ENCODE results near the gene DUSP22. TPM values are rescaled to one million over a fixed set of nuclear protein-coding genes. Genes with fewer than 3 reads are reported as not detected.

The DUSP22 gene
- total and polyA plus RNA-seq, 4 donors, result 23.0 to 65.8 (median 49.3) TPM

DNA sequence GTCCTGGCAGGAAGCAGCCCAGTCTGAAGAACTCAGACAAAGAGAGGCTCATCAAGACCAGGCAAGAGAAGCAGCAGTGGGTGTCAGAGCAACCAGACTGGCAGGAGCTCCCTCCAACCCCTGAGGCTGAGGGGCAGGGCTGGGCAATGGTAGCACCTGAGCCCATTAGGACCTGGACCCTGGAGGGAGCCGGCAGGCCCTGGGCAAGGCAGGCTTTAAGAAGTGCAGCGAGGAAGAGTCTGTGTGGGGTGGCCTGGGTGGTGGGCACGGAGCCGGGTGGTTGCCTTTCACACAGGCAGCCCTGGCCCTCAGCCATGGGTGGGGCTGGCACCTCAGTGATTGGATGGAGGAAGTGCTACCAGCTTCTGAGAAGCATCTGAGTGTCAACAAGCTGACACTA, 66.1 kb downstream of the DUSP22 start:
- Histone ChIP-seq H3K9me3 (ENCODE audit: control insufficient read depth, low read length) (peaks cover 3% of the 10 kb centered on the region), H3K4me3 (ENCODE audit: low read length in 2 of 2) (no peak overlapping the region), H3K4me1 (ENCODE audit: control insufficient read depth in 1 of 2, insufficient read depth in 2 of 2, low read length in 2 of 2) (no peaks in the 10 kb centered on the region), H3K36me3 (ENCODE audit: control insufficient read depth in 1 of 2, insufficient read depth in 2 of 2, low read length in 1 of 2) (no peaks in the 10 kb centered on the region), H3K27me3 (ENCODE audit: control insufficient read depth in 1 of 2, insufficient read depth in 2 of 2, low read length in 1 of 2) (no peaks in the 10 kb centered on the region), H3K27ac (ENCODE audit: low read depth in 1 of 2, low read length in 2 of 2) (no peak overlapping the region)
- 84 to 91% methylated on average over 4 of the region's 4 CpGs for WGBS, 2 donors
- intact Hi-C loops (cut with DNase I), result no loop called here
- ATAC-seq (ENCODE audit: low FRiP score) (no peak), DNase-seq (no peak)

DNA sequence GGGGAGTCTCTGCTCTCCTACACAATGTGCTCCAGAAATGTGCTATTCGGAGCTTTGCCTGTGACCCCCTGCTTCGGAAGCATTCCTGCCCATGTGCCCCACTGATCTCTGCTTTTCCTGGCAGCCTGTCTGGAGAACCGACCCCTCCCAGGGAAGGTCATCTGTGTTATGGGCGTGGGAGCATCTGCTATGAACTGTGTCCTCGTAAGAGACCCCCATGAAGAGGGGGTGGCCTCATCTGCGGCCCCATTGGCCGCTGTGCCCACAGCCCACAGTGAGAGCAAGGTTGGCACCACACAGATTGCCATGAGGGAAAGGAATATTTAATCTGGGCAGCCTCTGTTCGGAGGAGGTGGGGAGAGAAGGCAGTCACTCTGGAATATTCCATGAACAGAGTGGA, 66.6 kb downstream of the DUSP22 start:
- no peak overlapping the region for H3K4me3 ChIP-seq (ENCODE audit: low read length in 2 of 2)
- no peak for ATAC-seq (ENCODE audit: low FRiP score)
- no peak for DNase-seq
- intact Hi-C loops (cut with DNase I), result no loop called here
- no peaks in the 10 kb centered on the region for H3K27me3 ChIP-seq (ENCODE audit: control insufficient read depth in 1 of 2, insufficient read depth in 2 of 2, low read length in 1 of 2)
- H3K36me3 ChIP-seq (ENCODE audit: control insufficient read depth in 1 of 2, insufficient read depth in 2 of 2, low read length in 1 of 2), result no peaks in the 10 kb centered on the region
- H3K9me3 ChIP-seq (ENCODE audit: control insufficient read depth, low read length), result peaks cover 5% of the 10 kb centered on the region
- no peaks in the 10 kb centered on the region for H3K4me1 ChIP-seq (ENCODE audit: control insufficient read depth in 1 of 2, insufficient read depth in 2 of 2, low read length in 2 of 2)
- WGBS, 2 donors, result 78% methylated on average over 8 of the region's 8 CpGs
- H3K27ac ChIP-seq (ENCODE audit: low read depth in 1 of 2, low read length in 2 of 2), result no peak overlapping the region

DNA sequence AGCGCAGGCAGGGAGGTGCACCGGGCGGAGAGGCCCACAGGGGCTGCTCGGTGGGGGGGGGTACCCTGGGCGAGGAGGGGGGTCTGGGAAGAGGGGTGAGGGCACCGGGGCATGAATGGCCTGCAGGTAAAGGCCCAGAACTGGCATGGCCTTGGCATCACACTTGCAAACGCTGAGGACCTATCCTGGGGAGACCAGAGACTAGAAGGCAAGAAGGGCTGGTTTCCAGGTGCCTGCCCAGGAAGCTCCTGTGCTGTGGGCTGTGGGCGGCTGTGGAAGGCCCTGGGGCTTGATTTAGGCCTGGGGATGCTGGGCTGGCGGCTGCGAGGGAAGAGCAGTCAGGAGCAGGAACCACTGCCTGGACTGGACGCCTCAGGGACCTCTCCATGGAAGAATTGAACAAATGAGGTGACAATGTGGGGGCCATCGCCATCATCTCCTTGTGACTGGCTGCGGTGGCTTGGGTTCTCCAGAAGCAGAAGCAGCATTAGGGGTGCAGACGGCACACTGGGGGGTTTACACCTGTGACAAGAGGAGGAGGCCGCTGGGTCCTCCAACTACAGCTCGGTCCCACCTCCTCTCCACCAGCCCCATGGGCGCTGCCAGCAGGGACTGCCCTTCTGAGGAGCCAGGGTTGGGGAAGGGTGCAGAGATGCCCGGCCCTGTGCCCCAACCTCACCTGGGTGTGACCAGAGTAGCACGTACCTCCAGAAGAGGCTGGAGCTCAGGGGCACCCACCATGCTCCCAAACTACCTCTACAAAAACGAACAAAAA, 67.2 kb downstream of the DUSP22 start:
- H3K27me3 ChIP-seq (ENCODE audit: control insufficient read depth in 1 of 2, insufficient read depth in 2 of 2, low read length in 1 of 2), result no peaks in the 10 kb centered on the region
- peaks cover 6% of the 10 kb centered on the region for H3K9me3 ChIP-seq (ENCODE audit: control insufficient read depth, low read length)
- ATAC-seq (ENCODE audit: low FRiP score), result no peak
- no peaks in the 10 kb centered on the region for H3K36me3 ChIP-seq (ENCODE audit: control insufficient read depth in 1 of 2, insufficient read depth in 2 of 2, low read length in 1 of 2)
- H3K4me1 ChIP-seq (ENCODE audit: control insufficient read depth in 1 of 2, insufficient read depth in 2 of 2, low read length in 2 of 2), result no peaks in the 10 kb centered on the region
- H3K4me3 ChIP-seq (ENCODE audit: low read length in 2 of 2), result no peak overlapping the region
- no peak for DNase-seq
- H3K27ac ChIP-seq (ENCODE audit: low read depth in 1 of 2, low read length in 2 of 2), result no peak overlapping the region
- 73 to 77% methylated on average over 20 of the region's 20 CpGs for WGBS, 2 donors
- intact Hi-C loops (cut with DNase I), result no loop called here

DNA sequence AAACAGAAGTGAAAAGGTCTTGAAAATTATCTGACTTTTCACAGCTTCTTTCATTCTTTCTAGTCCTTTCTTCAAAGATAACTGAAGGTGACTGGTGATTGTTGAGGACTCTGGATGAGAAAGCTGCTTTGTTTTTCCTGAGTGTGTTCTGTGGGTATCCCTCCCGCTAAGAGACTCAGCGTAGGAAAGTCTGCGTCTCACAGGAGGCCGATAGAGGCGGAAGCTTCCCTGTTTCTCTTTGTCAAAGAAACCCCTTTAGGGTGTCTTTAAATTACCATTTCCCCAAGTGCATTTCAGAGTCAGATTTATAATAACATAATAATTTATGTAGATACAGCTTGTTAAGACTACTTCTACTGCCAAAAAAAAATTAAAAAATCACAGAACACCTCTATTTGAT, 68.1 kb downstream of the DUSP22 start:
- Histone ChIP-seq H3K9me3 (ENCODE audit: control insufficient read depth, low read length) (peaks cover 6% of the 10 kb centered on the region), H3K4me1 (ENCODE audit: control insufficient read depth in 1 of 2, insufficient read depth in 2 of 2, low read length in 2 of 2) (no peaks in the 10 kb centered on the region), H3K36me3 (ENCODE audit: control insufficient read depth in 1 of 2, insufficient read depth in 2 of 2, low read length in 1 of 2) (no peaks in the 10 kb centered on the region), H3K27me3 (ENCODE audit: control insufficient read depth in 1 of 2, insufficient read depth in 2 of 2, low read length in 1 of 2) (no peaks in the 10 kb centered on the region), H3K27ac (ENCODE audit: low read depth in 1 of 2, low read length in 2 of 2) (no peak overlapping the region), H3K4me3 (ENCODE audit: low read length in 2 of 2) (no peak overlapping the region)
- WGBS, 2 donors, result 84% methylated on average over 5 of the region's 5 CpGs
- DNase-seq (no peak), ATAC-seq (ENCODE audit: low FRiP score) (no peak)
- intact Hi-C loops (cut with DNase I), result no loop called here

DNA sequence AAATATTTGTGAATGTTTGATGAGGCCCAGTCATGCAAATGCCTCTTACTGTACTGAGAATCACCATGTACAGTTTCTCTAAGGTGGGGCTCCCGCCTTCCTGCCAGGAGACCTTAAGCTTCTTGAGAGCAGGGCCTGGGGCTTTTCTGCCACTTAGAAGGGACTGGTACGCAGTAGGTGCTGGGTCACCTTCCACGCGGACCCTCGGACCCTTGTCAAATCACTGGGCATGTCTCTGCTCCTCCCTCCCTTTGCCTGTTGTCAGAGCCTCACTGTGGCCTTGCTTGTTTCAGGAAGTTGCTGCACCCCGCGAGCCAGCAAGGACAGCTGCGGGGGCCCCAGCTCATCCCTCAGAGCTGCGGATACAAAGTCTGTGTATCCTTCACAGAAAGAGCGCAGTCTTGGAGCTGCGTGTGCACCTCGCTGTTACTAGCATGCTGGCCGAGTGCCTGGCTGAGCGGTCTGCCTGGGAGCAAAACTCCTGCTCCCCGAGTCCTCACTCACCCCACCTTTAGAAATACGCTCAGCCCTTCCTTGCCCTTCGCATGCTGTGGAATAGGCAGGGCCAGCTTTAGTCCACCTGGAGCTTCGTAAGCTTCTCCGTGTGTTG, 68.6 kb downstream of the DUSP22 start:
- DNase-seq (no peak), ATAC-seq (ENCODE audit: low FRiP score) (no peak)
- Histone ChIP-seq H3K27ac (ENCODE audit: low read depth in 1 of 2, low read length in 2 of 2) (no peak overlapping the region), H3K9me3 (ENCODE audit: control insufficient read depth, low read length) (peaks cover 6% of the 10 kb centered on the region), H3K4me3 (ENCODE audit: low read length in 2 of 2) (no peak overlapping the region), H3K27me3 (ENCODE audit: control insufficient read depth in 1 of 2, insufficient read depth in 2 of 2, low read length in 1 of 2) (no peaks in the 10 kb centered on the region), H3K36me3 (ENCODE audit: control insufficient read depth in 1 of 2, insufficient read depth in 2 of 2, low read length in 1 of 2) (no peaks in the 10 kb centered on the region), H3K4me1 (ENCODE audit: control insufficient read depth in 1 of 2, insufficient read depth in 2 of 2, low read length in 2 of 2) (no peaks in the 10 kb centered on the region)
- 76 to 79% methylated on average over 19 of the region's 19 CpGs for WGBS, 2 donors
- intact Hi-C loops (cut with DNase I), result no loop called here

DNA sequence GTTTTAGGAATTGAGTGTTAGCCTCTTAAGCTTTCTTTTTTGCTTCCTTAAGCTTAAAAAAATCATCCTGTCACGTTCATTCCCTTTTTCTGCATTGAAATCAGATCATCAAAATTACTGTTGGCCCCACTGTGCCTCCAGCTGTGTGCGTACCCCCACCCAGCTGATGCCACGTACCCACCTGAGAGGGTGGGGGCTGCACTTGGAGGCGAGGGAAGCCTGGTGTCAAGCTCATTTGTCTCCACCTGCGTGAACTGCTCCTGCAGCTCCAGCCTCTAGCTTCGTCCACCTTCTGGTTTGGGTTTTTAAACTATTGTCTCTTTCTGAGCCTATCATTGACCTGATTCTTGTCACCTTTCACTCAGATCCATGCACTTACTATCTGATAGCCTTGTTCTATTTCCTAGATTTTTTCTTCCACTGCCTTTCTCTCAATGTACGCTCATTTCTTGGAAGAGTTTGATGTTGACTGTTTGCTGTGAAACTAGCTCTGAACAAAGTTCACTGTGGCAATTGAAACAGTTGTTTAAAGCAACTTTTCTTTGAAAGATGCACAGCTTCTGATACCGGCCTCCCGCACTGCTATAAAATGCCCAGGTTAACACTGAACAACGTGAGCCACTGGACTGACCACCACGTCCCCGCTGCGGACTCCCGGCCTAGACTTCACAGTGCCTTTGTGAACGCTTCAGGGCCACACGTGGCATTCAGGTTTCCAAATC, 69.3 kb downstream of the DUSP22 start:
- WGBS, 2 donors, result 81% methylated on average over 16 of the region's 16 CpGs
- Histone ChIP-seq H3K9me3 (ENCODE audit: control insufficient read depth, low read length) (peaks cover 6% of the 10 kb centered on the region), H3K27ac (ENCODE audit: low read depth in 1 of 2, low read length in 2 of 2) (no peak overlapping the region), H3K36me3 (ENCODE audit: control insufficient read depth in 1 of 2, insufficient read depth in 2 of 2, low read length in 1 of 2) (no peaks in the 10 kb centered on the region), H3K4me3 (ENCODE audit: low read length in 2 of 2) (no peak overlapping the region), H3K4me1 (ENCODE audit: control insufficient read depth in 1 of 2, insufficient read depth in 2 of 2, low read length in 2 of 2) (no peaks in the 10 kb centered on the region), H3K27me3 (ENCODE audit: control insufficient read depth in 1 of 2, insufficient read depth in 2 of 2, low read length in 1 of 2) (no peaks in the 10 kb centered on the region)
- ATAC-seq (ENCODE audit: low FRiP score) (no peak), DNase-seq (peak in 1 of 2 donors; percentile 65)
- intact Hi-C loops (cut with DNase I), result no loop called here

- Histone ChIP-seq H3K4me3 (ENCODE audit: low read length in 2 of 2) (no peak overlapping the region), H3K36me3 (ENCODE audit: control insufficient read depth in 1 of 2, insufficient read depth in 2 of 2, low read length in 1 of 2) (no peaks in the 10 kb centered on the region), H3K9me3 (ENCODE audit: control insufficient read depth, low read length) (peaks cover 7% of the 10 kb centered on the region), H3K27ac (ENCODE audit: low read depth in 1 of 2, low read length in 2 of 2) (no peak overlapping the region), H3K4me1 (ENCODE audit: control insufficient read depth in 1 of 2, insufficient read depth in 2 of 2, low read length in 2 of 2) (no peaks in the 10 kb centered on the region), H3K27me3 (ENCODE audit: control insufficient read depth in 1 of 2, insufficient read depth in 2 of 2, low read length in 1 of 2) (no peaks in the 10 kb centered on the region)
- 80 to 84% methylated on average over 14 of the region's 14 CpGs for WGBS, 2 donors
- no peak for ATAC-seq (ENCODE audit: low FRiP score)
- intact Hi-C loops (cut with DNase I), result no loop called here
- DNase-seq, result peak in 1 of 2 donors; percentile 41
Measured at GRCh38 chr6:362231-362923, 70.1 kb downstream of the DUSP22 start.

DNA sequence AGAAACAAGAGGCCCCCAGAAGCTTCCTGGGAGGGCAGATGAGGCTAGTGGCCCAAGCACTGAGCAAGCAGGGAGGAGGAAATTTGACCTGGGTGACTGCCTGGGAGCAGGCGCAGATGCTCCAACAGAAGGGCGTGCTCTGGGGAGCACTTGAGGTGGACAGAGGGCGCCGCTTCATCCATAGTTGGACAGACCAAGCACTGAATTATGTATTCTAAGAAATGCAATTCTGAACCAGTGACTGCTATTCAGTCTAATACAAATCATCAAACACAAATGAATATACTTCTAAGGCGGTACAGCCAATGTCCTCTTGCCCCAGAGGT, 70.6 kb downstream of the DUSP22 start:
- Histone ChIP-seq H3K36me3 (ENCODE audit: control insufficient read depth in 1 of 2, insufficient read depth in 2 of 2, low read length in 1 of 2) (no peaks in the 10 kb centered on the region), H3K4me1 (ENCODE audit: control insufficient read depth in 1 of 2, insufficient read depth in 2 of 2, low read length in 2 of 2) (no peaks in the 10 kb centered on the region), H3K4me3 (ENCODE audit: low read length in 2 of 2) (no peak overlapping the region), H3K9me3 (ENCODE audit: control insufficient read depth, low read length) (peaks cover 8% of the 10 kb centered on the region), H3K27ac (ENCODE audit: low read depth in 1 of 2, low read length in 2 of 2) (no peak overlapping the region), H3K27me3 (ENCODE audit: control insufficient read depth in 1 of 2, insufficient read depth in 2 of 2, low read length in 1 of 2) (no peaks in the 10 kb centered on the region)
- intact Hi-C loops (cut with DNase I), result no loop called here
- ATAC-seq (ENCODE audit: low FRiP score), result no peak
- DNase-seq, result peak; percentile 13 to 65
- WGBS, 2 donors, result 79 to 82% methylated on average over 5 of the region's 5 CpGs
